HPDE6-E6E7 (cell line): Measurements from ENCODE around the gene ALOX15.
"Not testable (repeated sequence)": the region's sequence is repeated elsewhere in the genome, so short reads cannot be mapped to it uniquely, and the experiment has no call there.

Experiments
- DNase-seq: peaks from one replicate; pipeline ENCODE4 v3.0.0; 2011; ENCODE audit warnings: missing footprints; ENCODE audit errors: extremely low spot score

ALOX15 gene, protein sequence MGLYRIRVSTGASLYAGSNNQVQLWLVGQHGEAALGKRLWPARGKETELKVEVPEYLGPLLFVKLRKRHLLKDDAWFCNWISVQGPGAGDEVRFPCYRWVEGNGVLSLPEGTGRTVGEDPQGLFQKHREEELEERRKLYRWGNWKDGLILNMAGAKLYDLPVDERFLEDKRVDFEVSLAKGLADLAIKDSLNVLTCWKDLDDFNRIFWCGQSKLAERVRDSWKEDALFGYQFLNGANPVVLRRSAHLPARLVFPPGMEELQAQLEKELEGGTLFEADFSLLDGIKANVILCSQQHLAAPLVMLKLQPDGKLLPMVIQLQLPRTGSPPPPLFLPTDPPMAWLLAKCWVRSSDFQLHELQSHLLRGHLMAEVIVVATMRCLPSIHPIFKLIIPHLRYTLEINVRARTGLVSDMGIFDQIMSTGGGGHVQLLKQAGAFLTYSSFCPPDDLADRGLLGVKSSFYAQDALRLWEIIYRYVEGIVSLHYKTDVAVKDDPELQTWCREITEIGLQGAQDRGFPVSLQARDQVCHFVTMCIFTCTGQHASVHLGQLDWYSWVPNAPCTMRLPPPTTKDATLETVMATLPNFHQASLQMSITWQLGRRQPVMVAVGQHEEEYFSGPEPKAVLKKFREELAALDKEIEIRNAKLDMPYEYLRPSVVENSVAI

DNA sequence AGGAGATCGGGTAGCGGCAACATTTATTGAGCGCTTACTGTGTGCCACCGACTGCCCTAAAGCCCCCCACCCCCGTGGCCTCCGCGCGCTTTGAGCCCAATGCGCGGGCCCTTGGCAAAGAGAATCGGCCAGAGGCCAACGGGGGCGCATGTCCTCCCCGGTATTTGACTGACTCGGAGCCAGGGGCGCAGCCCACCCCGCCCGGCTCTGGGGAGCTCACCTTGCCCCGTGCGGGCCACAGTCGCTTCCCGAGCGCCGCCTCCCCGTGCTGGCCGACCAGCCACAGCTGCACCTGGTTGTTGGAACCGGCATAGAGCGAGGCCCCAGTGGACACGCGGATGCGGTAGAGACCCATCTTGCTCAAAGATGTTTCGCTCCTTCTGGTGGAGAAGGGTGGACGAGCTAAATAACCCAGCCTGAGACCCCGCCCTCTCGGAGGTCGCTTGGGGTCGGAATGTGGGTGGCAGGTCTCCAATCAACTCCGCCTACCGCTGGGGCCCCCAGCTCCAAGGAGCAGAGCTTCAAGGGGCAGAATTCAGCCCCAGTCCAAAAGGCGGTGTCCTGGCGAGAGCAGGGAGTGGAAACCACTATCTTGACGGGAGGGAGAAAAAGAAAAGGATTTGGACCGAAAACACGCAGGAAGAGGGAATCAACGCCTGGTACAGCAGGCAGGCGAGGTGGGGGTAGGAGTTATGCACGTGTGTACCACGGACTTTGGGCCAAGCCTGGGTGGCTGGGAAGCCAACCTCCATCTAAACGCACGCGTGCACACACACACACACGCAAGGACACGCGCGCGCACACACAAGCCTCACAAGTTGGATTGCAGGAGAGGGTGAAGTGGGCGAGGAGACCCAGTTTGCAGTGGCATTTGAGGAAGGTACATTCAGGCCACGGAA is at the start of gene ALOX15:
Gene ALOX15, minus strand, starts transcription at position 382 of the 899 bp plus-strand sequence. Its CDS starts 27 bp downstream, at position 355.
- no peak for DNase-seq

DNA sequence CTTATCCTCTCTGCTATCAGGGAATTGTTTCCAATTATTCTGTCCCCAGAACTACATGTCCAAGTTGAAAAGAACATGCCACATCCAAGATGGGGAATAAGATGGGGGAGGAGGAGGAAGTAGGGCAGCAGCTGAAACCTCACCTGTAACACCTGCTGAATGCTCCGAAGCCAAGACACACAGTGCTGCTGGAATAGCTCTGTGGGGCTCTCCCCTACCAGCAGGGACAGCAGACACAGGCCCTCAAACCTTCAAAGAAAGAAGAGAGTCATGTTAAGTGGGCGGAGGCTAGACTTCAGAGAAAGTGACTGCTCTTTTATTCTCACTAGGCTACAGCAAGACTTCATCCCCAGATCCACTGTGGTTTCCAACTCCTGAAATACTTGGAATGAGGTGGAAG is 49.3 kb upstream of the ALOX15 start:
- no peak for DNase-seq

DNA sequence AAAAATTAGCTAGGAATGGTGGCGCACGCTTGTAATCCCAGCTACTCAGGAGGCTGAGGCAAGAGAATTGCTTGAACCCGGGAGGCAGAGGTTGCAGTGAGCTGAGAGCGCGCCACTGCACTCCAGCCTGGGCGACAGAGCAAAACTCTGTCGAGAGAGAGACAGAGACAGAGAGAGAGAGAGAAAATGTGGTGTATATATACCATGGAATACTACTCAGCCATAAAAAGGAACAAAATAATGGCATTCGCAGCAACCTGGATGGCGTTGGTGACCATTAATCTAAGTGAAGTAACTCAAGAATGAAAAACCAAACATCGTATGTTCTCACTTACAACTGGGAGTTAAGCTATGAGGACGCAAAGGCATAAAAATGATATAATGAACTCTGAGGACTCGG is 48.4 kb upstream of the ALOX15 start:
- DNase-seq = not testable (repeated sequence)

DNA sequence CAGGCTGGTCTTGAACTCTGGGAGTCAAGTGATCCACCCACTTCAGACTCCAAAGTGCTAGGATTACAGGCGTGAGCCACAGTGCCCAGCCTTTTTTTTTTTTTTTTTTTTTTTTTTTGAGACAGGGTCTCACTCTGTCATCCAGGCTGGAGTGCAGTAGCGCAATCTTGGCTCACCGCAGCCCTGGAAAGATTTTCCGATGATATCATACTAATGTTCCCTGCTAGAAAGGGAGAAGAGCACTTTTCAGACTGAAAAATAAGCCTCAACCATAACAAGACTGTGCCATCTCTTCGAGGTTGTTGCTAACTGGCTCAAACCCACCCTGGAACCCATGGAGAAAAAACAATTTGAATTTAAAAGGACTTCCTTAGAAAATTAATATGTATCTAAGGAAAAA is 42.3 kb upstream of the ALOX15 start:
- DNase-seq = not testable (repeated sequence)

DNA sequence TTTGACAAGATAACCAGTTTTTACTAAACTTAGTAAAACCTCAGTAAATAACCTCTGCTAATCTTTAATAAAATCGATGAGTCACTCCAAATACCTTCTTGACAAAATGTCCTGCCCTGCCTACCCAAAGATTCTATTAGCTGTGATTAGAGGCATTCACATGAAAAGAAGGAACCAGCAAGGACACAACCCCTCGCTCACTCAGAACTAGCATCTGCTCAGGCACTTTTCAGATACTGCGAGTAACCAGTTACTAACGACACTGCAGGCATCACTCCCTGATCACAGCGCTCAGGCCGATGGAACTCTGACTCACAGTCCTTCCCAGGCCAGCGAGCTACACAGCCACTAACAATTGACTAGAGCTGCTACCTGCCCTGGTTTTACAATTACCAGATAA is 38.2 kb upstream of the ALOX15 start:
- DNase-seq = peak; percentile 80

DNA sequence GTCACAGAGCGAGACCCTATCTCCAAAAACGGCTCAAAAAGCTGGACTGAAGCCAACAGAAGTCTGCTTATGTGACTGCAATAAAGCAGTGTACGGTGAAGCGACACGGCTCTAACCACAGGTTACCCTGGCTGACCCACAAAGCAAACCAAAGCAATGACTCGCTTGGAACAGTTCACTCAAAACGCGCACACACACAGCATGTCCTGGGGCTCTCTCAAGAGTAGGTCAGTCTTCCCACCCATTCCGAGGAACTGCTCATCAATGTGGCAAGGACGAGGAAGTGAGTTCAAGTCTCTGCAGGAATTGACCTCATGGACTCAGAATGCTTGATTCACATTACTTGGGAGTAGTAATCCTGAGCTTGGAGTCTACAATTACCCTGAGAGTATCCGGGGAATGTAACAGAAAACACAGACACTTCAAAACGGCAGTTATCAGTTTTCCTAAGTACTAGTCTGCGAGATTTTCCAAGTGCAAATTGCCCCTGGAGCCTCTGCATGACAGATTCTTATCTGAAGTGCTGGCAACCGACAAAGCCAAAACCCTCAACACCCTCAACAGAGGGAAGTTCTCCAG is 37.1 kb upstream of the ALOX15 start:
- peak; percentile 74 for DNase-seq

DNA sequence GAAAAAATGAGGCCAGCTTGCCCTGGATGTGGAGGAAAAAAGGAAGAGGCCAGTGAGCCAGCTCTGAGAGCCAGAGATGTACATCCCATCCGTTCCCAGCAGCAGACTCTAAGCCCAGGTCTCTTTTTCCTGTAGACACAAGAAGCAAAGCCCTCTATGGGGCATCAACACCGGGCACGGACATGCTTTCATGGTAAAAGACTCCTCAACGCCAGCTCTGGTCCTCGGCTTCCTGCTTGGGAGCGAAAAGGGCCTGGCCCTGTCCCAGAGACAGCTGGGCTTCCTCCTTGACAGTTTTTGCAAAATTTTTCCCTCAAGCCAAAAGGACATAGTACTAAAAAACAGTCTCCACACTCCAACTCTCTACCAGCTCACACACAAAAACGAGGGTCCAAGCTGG is 35.3 kb upstream of the ALOX15 start:
- DNase-seq = no peak

DNA sequence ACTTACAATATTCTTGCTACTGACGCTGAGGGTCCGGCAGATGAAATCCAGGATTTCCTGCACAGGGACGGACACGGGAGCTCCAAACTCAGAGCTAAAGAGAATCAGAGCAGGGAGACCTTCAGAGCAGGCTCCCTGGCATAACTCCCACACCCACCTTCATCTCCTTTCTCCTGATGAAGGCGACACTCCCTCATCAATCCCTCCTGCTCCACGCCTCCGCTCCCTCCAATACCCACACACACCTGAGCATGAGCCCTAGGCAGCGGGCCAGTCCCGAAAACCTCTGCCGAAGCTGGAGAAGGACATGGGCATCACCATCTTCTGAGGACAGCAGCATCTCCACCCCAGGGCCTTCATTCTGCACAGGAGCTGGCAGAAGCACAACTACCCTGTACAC is 34.3 kb upstream of the ALOX15 start:
- DNase-seq = no peak

DNA sequence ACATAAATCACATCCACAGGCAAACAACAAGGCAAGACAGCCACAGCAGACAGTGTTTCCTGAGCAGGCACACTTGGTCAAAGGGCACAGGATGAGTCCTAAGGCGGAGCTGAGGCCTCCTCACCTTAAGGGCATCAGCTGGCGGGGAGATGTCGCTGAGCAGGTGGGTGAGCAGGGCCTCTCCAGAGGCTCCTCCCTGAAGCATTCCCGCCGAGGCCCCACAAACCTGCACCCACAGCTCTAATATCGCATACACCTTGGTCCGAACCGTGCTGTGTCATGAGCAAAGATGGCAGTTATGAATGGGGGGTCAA is 33.2 kb upstream of the ALOX15 start:
- DNase-seq = no peak

DNA sequence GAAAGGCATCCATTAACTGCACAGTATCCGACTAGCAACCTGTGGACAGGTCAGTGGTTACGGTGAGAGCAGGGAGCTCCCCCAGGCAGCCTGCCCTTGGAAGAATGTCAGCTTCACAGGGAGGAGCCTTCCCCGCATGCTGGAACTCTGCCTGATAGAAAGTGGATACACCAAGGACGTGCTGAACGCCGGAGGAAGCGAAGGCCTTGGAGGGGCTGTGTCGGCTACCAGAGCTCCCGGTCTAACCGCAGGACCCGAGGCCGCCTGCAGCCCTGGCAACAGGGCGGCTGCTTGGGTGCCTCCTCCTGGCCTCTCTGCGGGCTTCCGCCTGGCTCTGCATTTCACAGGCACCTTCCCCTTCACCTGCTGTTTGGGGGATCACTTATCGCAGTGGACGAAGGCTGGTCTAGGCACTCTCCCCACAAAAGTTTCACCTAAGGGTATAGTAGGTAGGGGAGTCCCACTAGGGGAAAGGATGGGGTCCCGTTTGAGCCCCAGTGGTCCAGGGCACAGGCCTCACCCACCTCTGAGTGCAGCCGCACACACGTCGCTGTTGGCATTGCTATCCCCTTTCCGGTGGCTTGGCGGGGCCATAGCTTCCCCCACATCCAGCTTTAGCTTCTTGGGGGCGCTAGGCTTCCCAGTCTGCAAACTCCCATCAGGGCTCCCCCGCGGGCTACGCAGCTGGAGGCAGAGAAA is 32.7 kb upstream of the ALOX15 start:
- no peak for DNase-seq

DNA sequence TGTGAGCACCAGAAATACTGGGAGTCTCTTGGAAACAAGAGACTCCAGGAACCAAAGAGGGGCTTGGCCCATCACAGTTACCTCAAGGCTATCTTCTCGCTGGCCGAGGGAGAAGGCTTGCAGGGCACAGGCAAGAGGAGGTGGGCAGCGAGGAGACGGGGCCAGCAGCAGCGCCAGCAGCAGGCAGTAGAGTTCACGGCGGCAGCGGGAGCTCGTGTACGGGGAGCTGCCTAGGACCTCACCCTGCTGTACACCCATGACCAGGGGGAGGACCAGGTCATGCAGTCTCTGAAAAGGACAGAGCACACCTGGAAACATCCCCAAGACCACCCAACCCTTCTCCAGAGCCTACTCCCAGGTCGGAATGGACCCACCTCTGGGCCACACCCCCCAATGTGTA is 31.7 kb upstream of the ALOX15 start:
- DNase-seq = no peak

DNA sequence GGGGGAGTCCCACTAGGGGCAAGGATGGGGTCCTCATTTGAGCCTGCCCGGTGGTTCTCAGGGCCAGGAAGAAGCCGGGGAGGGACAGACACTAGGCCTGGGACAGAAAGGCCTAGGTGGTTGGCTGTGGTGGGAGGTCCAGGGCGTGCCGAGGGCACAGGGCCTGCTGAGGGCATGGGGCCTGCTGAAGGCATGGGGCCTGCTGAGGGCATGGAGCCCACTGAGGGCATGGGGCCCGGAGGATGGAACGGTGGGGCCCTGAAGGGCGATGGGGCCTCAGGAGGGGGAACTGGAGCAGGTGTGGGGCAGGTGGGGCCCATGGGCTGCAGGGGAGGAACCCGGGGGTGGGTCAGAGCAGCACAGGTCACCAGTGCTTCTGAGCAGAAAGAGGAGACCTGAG is 31.3 kb upstream of the ALOX15 start:
- DNase-seq = no peak

DNA sequence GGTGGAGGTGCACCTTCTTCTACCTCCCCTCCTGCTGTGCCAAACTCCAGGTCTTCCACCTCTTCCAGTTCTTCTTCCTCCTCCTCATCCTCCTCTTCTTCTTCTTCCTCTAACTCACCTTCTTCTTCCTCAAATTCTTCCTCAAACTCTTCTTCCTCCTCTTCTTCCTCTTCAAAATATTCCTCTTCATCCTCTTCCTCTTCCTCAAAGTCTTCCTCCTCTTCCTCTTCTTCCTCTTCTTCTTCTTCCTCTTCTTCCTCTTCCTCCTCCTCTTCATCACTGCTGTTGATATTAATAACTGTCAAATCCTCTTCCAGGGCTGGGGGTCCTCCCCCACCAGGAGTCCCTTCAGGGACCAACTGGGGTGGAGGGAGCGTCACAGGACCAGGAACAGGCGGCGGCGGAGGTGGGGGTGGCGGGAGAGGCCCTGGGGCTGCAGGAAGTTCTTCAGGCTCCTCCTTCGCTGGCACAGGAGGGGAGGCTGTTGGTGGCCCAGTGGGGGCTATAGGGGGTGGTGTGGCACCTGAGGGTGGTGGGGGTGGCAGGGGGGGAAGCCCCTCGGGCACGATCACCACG is 30.7 kb upstream of the ALOX15 start:
- no peak for DNase-seq

DNA sequence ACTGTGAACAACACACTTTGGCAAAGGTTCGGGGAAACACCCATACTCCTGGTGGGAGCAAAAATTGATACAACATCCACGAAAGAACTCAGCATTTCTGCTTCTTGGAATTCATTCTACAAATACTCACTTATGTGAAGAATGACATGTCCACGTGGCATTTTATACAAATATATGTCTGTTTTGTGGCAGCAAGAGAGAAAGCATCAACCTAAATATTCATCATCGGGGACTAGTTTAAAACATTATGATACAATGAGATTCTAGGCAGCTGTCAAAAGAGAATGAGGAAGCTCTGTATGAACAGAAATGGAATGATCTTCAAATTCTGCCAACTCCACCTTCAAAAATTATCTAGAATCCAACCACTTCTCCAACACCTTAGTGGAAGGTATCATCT is 25.7 kb upstream of the ALOX15 start:
- DNase-seq = no peak

DNA sequence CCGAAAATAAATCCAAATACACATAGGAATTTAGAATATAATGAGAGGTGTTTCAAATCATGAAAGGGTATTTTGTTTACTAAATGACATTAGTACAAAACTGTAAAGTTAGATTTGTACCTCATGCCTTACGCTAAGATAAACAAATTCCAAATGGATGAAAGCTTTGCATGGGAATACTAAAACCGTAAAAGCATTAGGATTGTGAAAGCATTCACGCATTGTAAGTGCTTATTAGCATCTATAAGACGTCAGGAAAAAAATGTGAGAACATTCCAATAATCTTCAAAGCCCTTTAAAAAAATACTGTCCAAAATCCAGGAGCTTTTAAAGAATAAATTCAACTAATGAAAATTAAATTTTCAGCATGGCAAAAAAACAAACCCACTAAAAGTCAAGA is 24.8 kb upstream of the ALOX15 start:
- no peak for DNase-seq

DNA sequence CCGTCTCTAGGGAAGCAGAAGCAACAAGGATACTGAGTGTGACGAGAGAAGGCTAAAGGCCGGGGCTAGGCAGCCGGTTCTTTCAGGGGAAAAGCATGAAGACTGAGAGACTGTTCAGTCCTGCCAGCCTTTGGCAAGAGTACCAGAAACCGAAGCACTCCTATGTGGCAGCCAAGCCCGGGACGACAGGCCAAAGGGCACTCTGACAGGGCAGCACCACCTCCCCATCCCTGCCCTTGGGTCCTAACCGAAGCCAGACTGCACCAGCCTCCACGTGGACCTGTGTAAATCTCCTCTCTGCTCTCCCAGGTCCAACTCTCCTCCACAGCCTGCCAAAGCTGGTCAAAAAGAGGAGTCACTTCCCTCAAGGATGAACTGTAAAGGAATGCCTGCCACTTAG is 23.5 kb upstream of the ALOX15 start:
- no peak for DNase-seq

DNA sequence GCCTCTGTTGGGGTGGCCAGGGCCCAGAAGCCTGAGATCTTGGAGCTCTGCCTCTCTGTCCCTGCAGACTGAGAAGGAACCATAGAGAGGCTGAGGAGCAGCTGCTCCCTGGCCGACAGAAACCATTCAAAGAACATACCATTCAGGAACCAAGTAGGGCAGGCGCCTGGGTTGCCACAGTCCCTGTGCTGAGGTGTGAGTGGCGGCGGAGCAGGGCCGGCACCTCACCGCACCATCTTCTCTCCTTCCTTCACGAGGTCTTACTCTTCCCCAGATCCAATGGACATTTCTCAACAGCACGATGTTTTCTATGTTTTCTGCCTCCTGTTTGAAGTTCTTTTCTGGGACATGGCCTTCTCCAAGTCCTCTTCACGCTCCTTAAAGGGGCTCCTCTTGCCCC is 22.8 kb upstream of the ALOX15 start:
- no peak for DNase-seq

DNA sequence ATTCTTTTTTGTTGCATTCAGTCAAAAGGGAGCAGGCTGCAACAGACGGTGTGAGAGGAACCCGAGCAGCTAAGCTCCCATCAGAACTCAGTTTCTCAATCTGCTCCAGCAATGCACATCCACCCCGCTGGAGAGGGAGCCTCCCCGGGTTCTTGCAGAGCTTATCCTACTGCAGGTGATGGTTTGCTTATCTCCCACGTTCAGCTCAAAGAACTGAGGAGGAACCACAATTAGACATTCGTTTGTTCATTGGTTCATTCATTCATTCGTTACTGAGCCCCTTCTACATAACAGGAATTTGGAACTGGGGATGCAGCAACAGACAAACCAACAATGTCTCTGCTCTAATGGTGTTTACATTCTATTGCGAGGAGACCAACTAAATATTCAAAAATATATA is 22.2 kb upstream of the ALOX15 start:
- no peak for DNase-seq

DNA sequence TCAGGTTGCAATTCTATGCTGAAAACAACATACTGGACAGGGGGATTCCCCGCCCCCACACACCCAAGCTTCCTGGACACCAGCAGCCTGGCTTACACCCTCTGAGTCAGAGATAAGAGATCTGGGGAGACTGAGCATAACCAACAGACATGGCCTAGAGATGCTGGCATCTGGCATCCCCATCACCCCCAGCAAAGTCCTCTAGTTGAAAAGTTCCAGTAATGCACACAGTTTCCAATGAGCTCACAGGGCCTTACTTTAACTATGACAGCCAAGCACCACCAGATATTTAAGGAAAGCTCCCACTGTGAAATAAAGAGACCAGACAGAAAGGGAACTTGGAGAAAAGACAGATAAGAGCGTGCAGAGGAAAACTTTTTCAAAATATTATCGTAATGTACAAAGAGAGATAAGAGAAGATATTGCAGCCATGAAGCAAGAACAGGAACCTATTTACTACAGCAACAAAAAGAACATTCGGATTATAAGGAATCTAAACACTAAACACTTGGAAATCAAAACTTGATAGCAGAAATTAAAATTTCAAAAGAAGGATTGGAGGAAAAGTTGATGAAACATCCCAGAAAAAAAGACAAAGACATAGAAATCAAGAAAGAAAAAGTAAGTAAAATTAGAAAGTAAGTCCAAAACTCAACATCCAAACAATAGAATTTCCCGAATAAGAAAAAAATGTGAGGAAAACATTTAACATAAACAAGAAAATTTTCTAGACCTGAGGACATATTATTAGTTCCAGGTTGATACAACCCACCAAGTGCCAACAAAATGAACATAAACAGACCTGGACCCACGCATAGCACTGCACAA is 17.2 kb upstream of the ALOX15 start:
- DNase-seq = no peak

DNA sequence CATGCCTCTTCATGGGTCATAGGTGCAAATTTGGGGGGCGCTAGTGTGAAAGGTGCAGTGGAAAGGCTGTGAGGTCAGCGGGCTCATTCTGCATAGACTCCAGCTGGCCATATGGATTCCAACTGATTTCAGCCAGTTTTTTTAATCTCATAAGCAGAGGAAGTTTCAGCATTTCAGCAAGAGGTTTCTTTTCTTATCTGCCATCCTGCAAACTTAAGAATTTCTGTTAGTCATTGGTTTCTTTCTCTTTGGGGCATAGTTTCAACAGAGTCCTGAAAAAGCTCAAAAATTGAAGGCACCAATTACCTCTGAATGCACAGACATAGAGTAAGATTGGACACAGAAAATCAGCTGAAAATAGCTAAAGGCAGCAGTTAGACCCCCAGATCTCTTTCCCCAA is 16.2 kb upstream of the ALOX15 start:
- DNase-seq = no peak
